HCT116 (cell line): Measurements from ENCODE around the gene LOXL1. TPM values are rescaled to one million over a fixed set of nuclear protein-coding genes. Genes with fewer than 3 reads are reported as not detected.
"Not testable (repeated sequence)": the region's sequence is repeated elsewhere in the genome, so short reads cannot be mapped to it uniquely, and the experiment has no call there.

ENCODE experiments used
- ATAC-seq: fragments of 200-7000 bp; cut with Tn5 transposase; 2 replicates; pipeline ENCODE4 v1.9.1; 2020; ENCODE audit warnings: mild to moderate bottlenecking, moderate library complexity
- BruUV-seq: library from RNA; stranded (reverse); fragments of 400-500 nt; replicated peaks from 2 replicates; lab custom pipeline; 2021; lab: Mats Ljungman, UMichigan
- CTCF ChIA-PET: fragments of 300-600 bp; sonication (Branson Sonifier 250); formaldehyde crosslinking; loops from one replicate; lab custom pipeline; 2021; ENCODE audit warnings: antibody characterized with exemption; lab: Charles Lee
- POLR2A ChIA-PET: fragments of 300-600, 350-600 bp; sonication (Branson Sonifier 250); formaldehyde crosslinking; loops from one replicate; lab custom pipeline; 2021; ENCODE audit warnings: antibody characterized with exemption; lab: Charles Lee
- RAD21 ChIA-PET, 2 experiments: fragments of 300-600 bp; sonication (Branson Sonifier 250); formaldehyde crosslinking; loops; one replicate each; lab custom pipeline; 2023; ENCODE audit warnings: low total read pairs in 2 of 2; ENCODE audit not compliant: uncharacterized antibody in 2 of 2, unreplicated experiment in 2 of 2, low non-redundant PET in 1 of 2; lab: Charles Lee
- DNase-seq: peaks from one replicate; pipeline ENCODE4 v3.0.0-alpha.2; 2010; ENCODE audit warnings: low read depth, low spot score
- H2AFZ ChIP-seq: fragments of 200-600 bp; shearing (Covaris generic), sonication (generic); 2 replicates; pipeline ENCODE4 v1.6.1; 2017; ENCODE audit warnings: low read depth, mixed run types, mixed read lengths, antibody characterized with exemption, low read length; ENCODE audit not compliant: poor library complexity, severe bottlenecking
- H3K27ac ChIP-seq: 2 replicates; pipeline ENCODE4 v1.5.1; 2012; ENCODE audit warnings: low read depth, low read length
- H3K27me3 ChIP-seq: fragments of 200-600 bp; sonication (generic); 2 replicates; pipeline ENCODE4 v1.6.1; 2016; ENCODE audit warnings: mixed run types, low read length, mixed read lengths; ENCODE audit not compliant: insufficient read depth
- H3K36me3 ChIP-seq, 2 experiments: fragments of 200-500 bp in 1 of 2; fragments of 200-600 bp in 1 of 2; sonication (Bioruptor generic) in 1 of 2; sonication (generic) in 1 of 2; 2 replicates each; pipeline versions ENCODE4 v1.5.1 to v1.6.1; 2014 to 2016; ENCODE audit warnings: low read length in 2 of 2, inconsistent platforms in 1 of 2, mixed read lengths in 1 of 2, mixed run types in 1 of 2; ENCODE audit not compliant: insufficient read depth in 2 of 2, control insufficient read depth in 1 of 2
- H3K4me1 ChIP-seq, 2 experiments: fragments of 200-600 bp in 1 of 2; sonication (generic) in 1 of 2; 2 replicates each; pipeline versions ENCODE4 v1.5.1 to v1.6.1; 2012 to 2017; ENCODE audit warnings: low read length in 2 of 2, inconsistent platforms in 1 of 2, mild to moderate bottlenecking in 1 of 2, mixed read lengths in 1 of 2, mixed run types in 1 of 2, moderate library complexity in 1 of 2; ENCODE audit not compliant: insufficient read depth in 2 of 2, control insufficient read depth in 1 of 2
- H3K4me2 ChIP-seq: fragments of 200-600 bp; sonication (generic); 2 replicates; pipeline ENCODE4 v1.6.1; 2017; ENCODE audit warnings: mixed run types, low read length, mixed read lengths
- H3K4me3 ChIP-seq, 2 experiments: fragments of 200-600 bp in 1 of 2; sonication (generic) in 1 of 2; replicated peaks in 1 of 2; 2 replicates each; pipeline ENCODE4 v1.5.1; 2011 to 2016; ENCODE audit warnings: low read length in 2 of 2, control low read depth in 1 of 2, low read depth in 1 of 2, mild to moderate bottlenecking in 1 of 2, mixed read lengths in 1 of 2, mixed run types in 1 of 2
- H3K79me2 ChIP-seq: fragments of 200-600 bp; sonication (generic); 2 replicates; pipeline ENCODE4 v1.6.1; 2017; ENCODE audit warnings: mild to moderate bottlenecking, mixed run types, low read length, moderate library complexity, mixed read lengths; ENCODE audit not compliant: insufficient read depth
- H3K9ac ChIP-seq: fragments of 200-600 bp; sonication (generic); 2 replicates; pipeline ENCODE4 v1.6.1; 2016; ENCODE audit warnings: low read length, mixed read lengths
- H3K9me2 ChIP-seq: fragments of 200-600 bp; sonication (generic), shearing (Covaris generic); 2 replicates; pipeline ENCODE4 v1.6.1; 2017; ENCODE audit warnings: mixed run types, mild to moderate bottlenecking, moderate library complexity; ENCODE audit not compliant: insufficient read depth
- H3K9me3 ChIP-seq, 2 experiments: fragments of 200-500 bp in 1 of 2; fragments of 200-600 bp in 1 of 2; sonication (Bioruptor generic) in 1 of 2; sonication (generic) in 1 of 2; 2 replicates each; pipeline ENCODE4 v1.6.1; 2014 to 2017; ENCODE audit warnings: low read length in 2 of 2, mixed read lengths in 2 of 2, inconsistent platforms in 1 of 2, low read depth in 1 of 2, mild to moderate bottlenecking in 1 of 2, mixed run types in 1 of 2, moderate library complexity in 1 of 2; ENCODE audit not compliant: control insufficient read depth in 1 of 2, insufficient read depth in 1 of 2
- H4K20me1 ChIP-seq: fragments of 200-600 bp; sonication (generic), shearing (Covaris generic); 2 replicates; pipeline ENCODE4 v1.6.1; 2017; ENCODE audit warnings: mixed run types, mild to moderate bottlenecking, moderate library complexity; ENCODE audit not compliant: insufficient read depth
- CBX3 ChIP-seq: IDR thresholded peaks from 2 replicates; pipeline ENCODE4 v1.6.1; 2012; ENCODE audit warnings: low read depth
- CEBPB ChIP-seq: IDR thresholded peaks from 2 replicates; pipeline ENCODE4 v1.6.1; 2012; ENCODE audit warnings: low read depth
- CTCF ChIP-seq, 3 experiments: fragments of 200-600 bp in 1 of 3; sonication (generic) in 1 of 3; IDR thresholded peaks in 2 of 3; conservative IDR thresholded peaks in 1 of 3; 2 replicates each; pipeline ENCODE4 v1.5.1; 2012 to 2017; ENCODE audit warnings: low read depth in 2 of 3, low read length in 2 of 3, antibody characterized with exemption in 1 of 3, borderline replicate concordance in 1 of 3, control low read depth in 1 of 3, mild to moderate bottlenecking in 1 of 3, mixed read lengths in 1 of 3, mixed run types in 1 of 3, moderate library complexity in 1 of 3; ENCODE audit not compliant: insufficient read depth in 1 of 3
- EGR1 ChIP-seq: IDR thresholded peaks from 2 replicates; pipeline ENCODE4 v1.6.1; 2012; ENCODE audit warnings: low read depth
- EZH2 ChIP-seq: fragments of 200-600 bp; sonication (generic); IDR thresholded peaks from 2 replicates; pipeline ENCODE4 v1.6.1; 2017; ENCODE audit warnings: antibody characterized with exemption, mixed run types
- EZH2phosphoT487 ChIP-seq: fragments of 200-600 bp; IDR thresholded peaks from 2 replicates; pipeline ENCODE4 v1.6.1; 2018; ENCODE audit warnings: antibody characterized with exemption, borderline replicate concordance
- POLR2A ChIP-seq: IDR thresholded peaks from 2 replicates; pipeline ENCODE4 v1.7.0; 2011; ENCODE audit warnings: borderline replicate concordance; ENCODE audit not compliant: insufficient read depth, insufficient read length; ENCODE audit errors: extremely low read depth
- POLR2AphosphoS5 ChIP-seq: IDR thresholded peaks from 2 replicates; pipeline ENCODE4 v1.6.1; 2011; ENCODE audit warnings: mild to moderate bottlenecking, low read depth, low read length, moderate library complexity
- RAD21 ChIP-seq: IDR thresholded peaks from 2 replicates; pipeline ENCODE4 v1.6.1; 2012; ENCODE audit warnings: low read depth, mild to moderate bottlenecking
- SIN3A ChIP-seq: IDR thresholded peaks from 2 replicates; pipeline ENCODE4 v1.6.1; 2012; ENCODE audit warnings: low read depth
- SP1 ChIP-seq: IDR thresholded peaks from 2 replicates; pipeline ENCODE4 v1.6.1; 2012; ENCODE audit warnings: low read depth
- ZBTB33 ChIP-seq: IDR thresholded peaks from 2 replicates; pipeline ENCODE4 v1.6.1; 2011; ENCODE audit warnings: mild to moderate bottlenecking, low read length, moderate library complexity; ENCODE audit not compliant: insufficient replicate concordance; ENCODE audit errors: extremely low read depth
- ZNF274 ChIP-seq: fragments of 200-500 bp; sonication (Bioruptor generic); IDR thresholded peaks from 2 replicates; pipeline ENCODE4 v1.6.1; 2014; ENCODE audit warnings: mild to moderate bottlenecking, low read depth, low read length, inconsistent platforms
- intact Hi-C: fragments of 100-400 bp; cut with micrococcal nuclease; formaldehyde crosslinking; loops from 2 replicates; pipeline ENCODE4 v1.10.0; 2022
- total RNA-seq: library from RNA; stranded (reverse); gene quantifications from one replicate; pipeline ENCODE4 v1.2.1, GENCODE V29; 2021; ENCODE audit not compliant: unreplicated experiment

Gene LOXL1
- total RNA-seq, 1 experiment from 2014 or later, result 14.9 TPM

DNA sequence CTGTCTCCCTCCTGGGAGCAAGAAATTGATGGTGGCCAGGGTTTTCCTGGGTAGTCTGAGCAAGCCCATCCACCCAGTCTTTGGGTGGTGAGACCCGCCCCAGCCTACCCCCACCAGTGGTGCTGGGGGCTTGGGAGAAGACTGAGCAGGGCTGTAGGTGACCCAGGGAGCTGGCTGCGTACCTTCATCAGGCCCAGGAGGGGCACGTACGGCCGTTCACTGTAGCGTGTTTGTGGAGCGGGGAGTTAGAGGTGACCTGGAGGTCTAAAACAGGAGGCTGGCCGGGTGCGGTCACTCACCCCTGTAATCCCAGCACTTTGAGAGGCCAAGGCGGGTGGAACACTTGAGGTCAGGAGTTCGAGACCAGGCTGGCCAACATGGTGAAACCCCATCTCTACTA is 11.5 kb downstream of the LOXL1 start:
- Histone ChIP-seq H3K9me3 (no peaks in the 10 kb centered on the region), H3K4me1 (peaks cover 0 to 18% of the 10 kb centered on the region in 2 experiments; a peak in 2 of 4 replicates), H3K27me3 (no peaks in the 10 kb centered on the region), H3K27ac (no peak overlapping the region), H3K4me2 (no peak overlapping the region), H4K20me1 (no peaks in the 10 kb centered on the region), H3K4me3 (no peak overlapping the region), H3K9me2 (no peaks in the 10 kb centered on the region), H2AFZ (no peak overlapping the region), H3K36me3 (no peaks in the 10 kb centered on the region), H3K79me2 (no peaks in the 10 kb centered on the region), H3K9ac (no peak overlapping the region)
- intact Hi-C loops, result no loop called here
- POLR2A ChIA-PET, result no interaction called here
- RAD21 ChIA-PET, result no interaction called here
- DNase-seq, result no peak
- no peak for ATAC-seq
- CTCF ChIA-PET, result no interaction called here
- no TSS peak for BruUV-seq
- TF ChIP-seq CBX3, result no peak
- no peak for TF ChIP-seq CTCF (IDR thresholded peaks at IDR 0.05 in 2 of 3, conservative IDR thresholded peaks at IDR 0.05 in 1 of 3; ENCODE audit: borderline replicate concordance in 1 of 3, insufficient read depth in 1 of 3, low read depth in 2 of 3, low read length in 2 of 3)
- no peak for TF ChIP-seq EGR1
- no peak for TF ChIP-seq RAD21
- no peak for TF ChIP-seq ZBTB33
- TF ChIP-seq SP1, result no peak
- no peak for TF ChIP-seq EZH2phosphoT487
- no peak for TF ChIP-seq EZH2
- no peak for TF ChIP-seq ZNF274
- no peak for TF ChIP-seq SIN3A
- no peak for TF ChIP-seq CEBPB
- TF ChIP-seq POLR2A, result no peak
- no peak for TF ChIP-seq POLR2AphosphoS5

DNA sequence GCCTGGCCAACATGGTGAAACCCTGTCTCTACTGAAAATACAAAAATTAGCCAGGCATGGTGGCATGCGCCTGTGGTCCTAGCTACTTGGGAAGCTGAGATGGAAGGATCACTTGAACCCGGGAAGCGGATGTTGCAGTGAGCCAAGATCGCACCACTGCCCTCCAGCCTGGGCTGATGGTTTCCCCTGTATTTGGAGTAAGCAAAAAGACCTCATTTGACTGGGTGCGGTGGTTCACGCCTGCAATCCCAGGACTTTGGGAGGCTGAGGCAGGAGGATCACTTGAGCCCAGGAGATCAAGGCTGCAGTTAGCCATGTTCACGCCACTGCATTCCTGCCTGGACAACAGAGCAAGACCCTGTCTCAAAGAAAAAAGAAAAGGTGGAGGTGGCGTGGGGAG is 12.3 kb downstream of the LOXL1 start:
- H3K4me3 ChIP-seq, ATAC-seq, H3K27me3 ChIP-seq, H3K27ac ChIP-seq, H4K20me1 ChIP-seq, H3K9me3 ChIP-seq, intact Hi-C loops, H3K79me2 ChIP-seq, RAD21 ChIA-PET, H3K9me2 ChIP-seq, POLR2A ChIA-PET, H3K9ac ChIP-seq, BruUV-seq, H3K4me2 ChIP-seq, H3K36me3 ChIP-seq, H2AFZ ChIP-seq, DNase-seq: not testable (repeated sequence)
- H3K4me1 ChIP-seq, result peaks cover 0 to 18% of the 10 kb centered on the region in 2 experiments; a peak in 2 of 4 replicates
- CTCF ChIA-PET, result interaction anchor here (1.6 kb wide), 1 partner anchor 13 kb away, joined by 7 read pairs; no protein-coding TSS in a partner anchor
